Prostate gland (tissue), 2 donors: ENCODE measurements around the gene FAM180A. TPM values are rescaled to one million over a fixed set of nuclear protein-coding genes. Genes with fewer than 3 reads are reported as not detected.

ENCODE experiments used
- DNase-seq: peaks from one replicate; pipeline ENCODE4 v3.0.0-alpha.2; 2019; ENCODE audit warnings: low spot score
- H3K27ac ChIP-seq, 2 donors: fragments of 200-600 bp; sonication (generic); 2 replicates each; pipeline ENCODE4 v1.5.1; 2017 to 2019
- H3K27me3 ChIP-seq: fragments of 200-600 bp; sonication (generic); replicated peaks from 2 replicates; pipeline ENCODE4 v1.5.1; 2019; ENCODE audit not compliant: insufficient read depth
- H3K36me3 ChIP-seq, 2 donors: fragments of 200-600 bp; sonication (generic); 1 replicate in 1 of 2; 2 replicates in 1 of 2; pipeline versions ENCODE4 v1.5.1 to v1.8.1; 2017 to 2019
- H3K4me1 ChIP-seq: fragments of 200-600 bp; sonication (generic); replicated peaks from 2 replicates; pipeline ENCODE4 v1.5.1; 2019
- H3K4me3 ChIP-seq, 2 donors: fragments of 200-600 bp; sonication (generic); 2 replicates each; pipeline ENCODE4 v1.5.1; 2017 to 2019
- H3K9me3 ChIP-seq: fragments of 200-600 bp; sonication (generic); 2 replicates; pipeline ENCODE4 v1.5.1; 2017
- CTCF ChIP-seq, 4 experiments: fragments of 200-600 bp in 2 of 4; fragments of 450-650 bp in 2 of 4; sonication (generic) in 2 of 4; IDR thresholded peaks; 1 replicate in 3 of 4; 2 replicates in 1 of 4; pipeline ENCODE4 v1.5.1; 2016 to 2019; ENCODE audit warnings: antibody characterized with exemption in 4 of 4, mild to moderate bottlenecking in 2 of 4, moderate library complexity in 2 of 4
- POLR2A ChIP-seq: fragments of 450-650 bp; IDR thresholded peaks from one replicate; pipeline ENCODE4 v1.6.1; 2016; ENCODE audit warnings: antibody characterized with exemption, mild to moderate bottlenecking
- POLR2AphosphoS5 ChIP-seq: sonication (generic); formaldehyde crosslinking; IDR thresholded peaks from one replicate; pipeline ENCODE4 v1.6.1; 2017; ENCODE audit warnings: antibody characterized with exemption
- WGBS: methylation state at CpG from one replicate; pipeline ENCODE4 v1.1.5; 2018; 5-methylcytosine and 5-hydroxymethylcytosine counted together
- intact Hi-C: fragments of 100-400 bp; cut with DNase I; formaldehyde crosslinking; loops from one replicate; pipeline ENCODE4 v1.14.2; 2022
- total RNA-seq, 2 donors: library from RNA; depleted of rRNA; stranded (reverse); fragments of >200 nt; gene quantifications; one replicate each; pipeline ENCODE4 v1.1.0, GENCODE V29; 2016

FAM180A gene
- total RNA-seq, 2 donors from 2014 or later = 0.77 to 6.9 TPM

- Histone ChIP-seq H3K9me3 (no peaks in the 10 kb centered on the region), H3K36me3 (no peaks in the 10 kb centered on the region), H3K27me3 (no peaks in the 10 kb centered on the region), H3K27ac (no peak overlapping the region), H3K4me1 (no peaks in the 10 kb centered on the region), H3K4me3 (no peak overlapping the region)
- 61% methylated on average over 3 of the region's 3 CpGs for WGBS
- TF ChIP-seq POLR2A = no peak
- TF ChIP-seq CTCF (IDR thresholded peaks at IDR 0.05) = no peak
- TF ChIP-seq POLR2AphosphoS5 = no peak
- intact Hi-C loops = no loop called here
- no peak for DNase-seq
These were observed 56.6 kb downstream of the FAM180A start for GRCh38 chr7:135692055-135692454.

- H3K36me3 ChIP-seq = no peaks in the 10 kb centered on the region
- no peaks in the 10 kb centered on the region for H3K9me3 ChIP-seq
- no peak overlapping the region for H3K27ac ChIP-seq
- TF ChIP-seq POLR2AphosphoS5 (no peak), POLR2A (no peak), CTCF (IDR thresholded peaks at IDR 0.05) (no peak)
- H3K27me3 ChIP-seq = no peaks in the 10 kb centered on the region
- intact Hi-C loops = no loop called here
- no peaks in the 10 kb centered on the region for H3K4me1 ChIP-seq
- DNase-seq = no peak
- WGBS = 96% methylated on average over 3 of the region's 3 CpGs
- no peak overlapping the region for H3K4me3 ChIP-seq
These were observed 58.0 kb downstream of the FAM180A start for GRCh38 chr7:135690566-135690965.

GRCh38 chr7:135687466-135687865, 61.1 kb downstream of the FAM180A start:
- no peaks in the 10 kb centered on the region for H3K4me1 ChIP-seq
- no peak for DNase-seq
- H3K27ac ChIP-seq = no peak overlapping the region
- H3K36me3 ChIP-seq = no peaks in the 10 kb centered on the region
- H3K4me3 ChIP-seq = no peak overlapping the region
- no peaks in the 10 kb centered on the region for H3K9me3 ChIP-seq
- H3K27me3 ChIP-seq = no peaks in the 10 kb centered on the region
- WGBS = 0% methylated on average over 1 of the region's 1 CpG
- intact Hi-C loops = no loop called here
- TF ChIP-seq CTCF (IDR thresholded peaks at IDR 0.05) = no peak
- TF ChIP-seq POLR2AphosphoS5 = no peak
- no peak for TF ChIP-seq POLR2A

- no peaks in the 10 kb centered on the region for H3K9me3 ChIP-seq
These were observed 63.1 kb downstream of the FAM180A start for GRCh38 chr7:135685306-135686084.

More at GRCh38 chr7:135685306-135686084, 63.1 kb downstream of the FAM180A start:
- intact Hi-C loops = no loop called here
- Histone ChIP-seq H3K27ac (no peak overlapping the region), H3K36me3 (no peaks in the 10 kb centered on the region), H3K4me3 (no peak overlapping the region), H3K27me3 (no peaks in the 10 kb centered on the region), H3K4me1 (no peaks in the 10 kb centered on the region)
- WGBS = 89% methylated on average over 9 of the region's 9 CpGs
- DNase-seq = no peak
- TF ChIP-seq POLR2AphosphoS5 (no peak), POLR2A (no peak), CTCF (IDR thresholded peaks at IDR 0.05) (no peak)
